Fibroblast of lung (primary cell): ENCODE measurements around the gene NEGR1.

Experiments
- CTCF ChIP-seq, 2 donors: IDR thresholded peaks in 1 of 2; conservative IDR thresholded peaks in 1 of 2; 1 replicate in 1 of 2; 2 replicates in 1 of 2; pipeline ENCODE4 v1.5.1; 2011 to 2012; ENCODE audit warnings: low read length in 2 of 2, control low read depth in 1 of 2, inconsistent platforms in 1 of 2, low read depth in 1 of 2, mild to moderate bottlenecking in 1 of 2
- EZH2 ChIP-seq: IDR thresholded peaks from 2 replicates; pipeline ENCODE4 v1.5.1; 2012; ENCODE audit warnings: low read length, control low read depth, mild to moderate bottlenecking; ENCODE audit errors: missing control alignments

- no peak for TF ChIP-seq CTCF (conservative IDR thresholded peaks at IDR 0.05 in 1 of 2, IDR thresholded peaks at IDR 0.05 in 1 of 2; ENCODE audit: low read depth in 1 of 2, low read length in 2 of 2)
- TF ChIP-seq EZH2, result no peak
These were observed 164.7 kb downstream of the NEGR1 start for GRCh38 chr1:72117621-72118020.
